Naive B cell (primary cell): ENCODE data around the gene TDRD5. TPM values are rescaled to one million over a fixed set of nuclear protein-coding genes. Genes with fewer than 3 reads are reported as not detected.

Experiments used
- ATAC-seq, 2 donors: fragments of 150-1000 bp; cut with Tn5 transposase; 2 replicates each; pipeline ENCODE4 v1.10.0; 2021; ENCODE audit warnings: low read depth in 2 of 2, mild to moderate bottlenecking in 2 of 2, moderate library complexity in 2 of 2
- DNase-seq: peaks from one replicate; pipeline ENCODE4 v3.0.0; 2022
- H3K27ac Mint-ChIP-seq, 6 donors: one replicate each; pipeline ENCODE4 v1.8.0; 2020 to 2022; ENCODE audit warnings: mild to moderate bottlenecking in 6 of 6, mixed read lengths in 6 of 6, moderate library complexity in 5 of 6, inconsistent platforms in 2 of 6
- H3K27me3 Mint-ChIP-seq, 3 donors: one replicate each; pipeline ENCODE4 v1.8.0; 2021 to 2022; ENCODE audit warnings: mixed read lengths in 3 of 3, mild to moderate bottlenecking in 1 of 3
- H3K36me3 Mint-ChIP-seq, 2 donors: one replicate each; pipeline ENCODE4 v1.8.0; 2020 to 2022; ENCODE audit warnings: mixed read lengths in 2 of 2, inconsistent platforms in 1 of 2, mild to moderate bottlenecking in 1 of 2
- H3K4me1 Mint-ChIP-seq, 3 donors: one replicate each; pipeline ENCODE4 v1.8.0; 2020 to 2022; ENCODE audit warnings: mixed read lengths in 3 of 3, inconsistent platforms in 1 of 3, mild to moderate bottlenecking in 1 of 3, moderate library complexity in 1 of 3
- H3K4me3 Mint-ChIP-seq, 8 donors: one replicate each; pipeline ENCODE4 v1.8.0; 2020 to 2022; ENCODE audit warnings: mild to moderate bottlenecking in 8 of 8, mixed read lengths in 8 of 8, moderate library complexity in 8 of 8, inconsistent platforms in 2 of 8
- H3K9me3 Mint-ChIP-seq, 7 donors: one replicate each; pipeline ENCODE4 v1.8.0; 2020 to 2022; ENCODE audit warnings: mixed read lengths in 7 of 7, mild to moderate bottlenecking in 5 of 7, inconsistent platforms in 2 of 7, moderate library complexity in 1 of 7
- polyA plus RNA-seq, 6 donors: library from polyadenylated mRNA; unstranded; fragments of 300-500 nt; fragmentation: Illumina TruSeq; gene quantifications; one replicate each; pipeline ENCODE4 v1.2.3, GENCODE V29; 2021; ENCODE audit warnings: low read depth in 6 of 6

TDRD5 gene
- polyA plus RNA-seq, 6 donors from 2014 or later = not detected

DNA sequence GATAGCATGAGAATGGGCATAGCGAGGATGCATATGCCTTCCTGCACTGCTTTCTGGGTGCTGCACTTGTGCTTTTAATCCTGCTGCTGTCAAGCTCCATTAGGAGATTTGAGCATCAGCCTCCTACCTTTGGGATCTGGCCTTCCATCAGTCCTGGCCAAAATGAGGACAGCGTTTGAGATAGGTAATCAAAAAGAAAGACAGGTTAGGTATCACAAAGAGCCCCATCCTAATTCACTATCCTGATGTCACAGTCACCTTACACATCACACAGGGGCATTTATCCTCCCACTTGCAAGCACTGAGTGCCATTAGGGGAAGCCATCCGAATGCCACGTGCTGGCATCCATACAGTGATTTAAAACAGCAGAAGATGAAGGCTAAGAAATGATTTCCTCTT is 138.2 kb downstream of the TDRD5 start:
- ATAC-seq (no peak), DNase-seq (no peak)
- no peak overlapping the region for H3K27ac Mint-ChIP-seq
- H3K9me3 Mint-ChIP-seq = no peaks in the 10 kb centered on the region
- peaks cover 19 to 29% (median 21%) of the 10 kb centered on the region in 3 donors for H3K27me3 Mint-ChIP-seq
- H3K36me3 Mint-ChIP-seq = no peaks in the 10 kb centered on the region
- H3K4me3 Mint-ChIP-seq = no peak overlapping the region
- H3K4me1 Mint-ChIP-seq = no peaks in the 10 kb centered on the region

GRCh38 chr1:179731643-179732042 is 140.0 kb downstream of the TDRD5 start:
- Mint-ChIP-seq H3K27me3 (peaks cover 26 to 30% (median 29%) of the 10 kb centered on the region in 3 donors), H3K36me3 (no peaks in the 10 kb centered on the region), H3K4me1 (no peaks in the 10 kb centered on the region), H3K4me3 (no peak overlapping the region), H3K9me3 (peaks cover 0 to 2% (median 0%) of the 10 kb centered on the region in 7 donors), H3K27ac (no peak overlapping the region)
- ATAC-seq (no peak), DNase-seq (no peak)

Other genes starting within 250 kb of the TDRD5 start
- gene AXDND1, start 225.9 kb upstream of the TDRD5 start, polyA plus RNA-seq = under 1 TPM in 1 of 6 donors, not detected in 5; 0.08 TPM
- not detected for gene NPHS2, start 15.9 kb upstream of the TDRD5 start, polyA plus RNA-seq
- gene FAM163A, start 151.5 kb downstream of the TDRD5 start, polyA plus RNA-seq = not detected